IPS-18a (cell line): ENCODE data around the gene RUSC1.

Experiments
- H3K27ac ChIP-seq: one replicate; pipeline ENCODE4 v1.5.1; 2013; ENCODE audit warnings: low read length
- H3K27me3 ChIP-seq: one replicate; pipeline ENCODE4 v1.6.1; 2013; ENCODE audit warnings: mild to moderate bottlenecking, low read length; ENCODE audit not compliant: control insufficient read depth, insufficient read depth
- H3K36me3 ChIP-seq: one replicate; pipeline ENCODE4 v1.6.1; 2013; ENCODE audit warnings: low read depth, low read length; ENCODE audit not compliant: control insufficient read depth
- H3K4me1 ChIP-seq: one replicate; pipeline ENCODE4 v1.6.1; 2013; ENCODE audit warnings: low read depth, low read length; ENCODE audit not compliant: control insufficient read depth
- H3K4me3 ChIP-seq: one replicate; pipeline ENCODE4 v1.5.1; 2013; ENCODE audit warnings: low read length
- H3K9ac ChIP-seq: one replicate; pipeline ENCODE4 v1.6.1; 2013; ENCODE audit warnings: mild to moderate bottlenecking, low read length, moderate library complexity
- H3K9me3 ChIP-seq: one replicate; pipeline ENCODE4 v1.6.1; 2013; ENCODE audit warnings: low read depth, low read length; ENCODE audit not compliant: control insufficient read depth

The RUSC1 gene

GRCh38 chr1:155320661-155321617 is at the start of gene RUSC1:
Gene RUSC1 (plus strand): TSS chr1:155320894. CDS start chr1:155321774, 880 bp downstream.
- Histone ChIP-seq H3K4me1 (peaks cover 21% of the 10 kb centered on the region), H3K9ac (peak within 1 kb of the TSS; percentile 11), H3K36me3 (peaks cover 25% of the 10 kb centered on the region), H3K27me3 (peaks cover 16% of the 10 kb centered on the region), H3K9me3 (no peaks in the 10 kb centered on the region), H3K27ac (no peak within 1 kb of the TSS), H3K4me3 (peak within 1 kb of the TSS; percentile 97)

GRCh38 chr1:155272466-155273342 is 48.0 kb upstream of the RUSC1 start:
- Histone ChIP-seq H3K9me3 (no peaks in the 10 kb centered on the region), H3K4me1 (peaks cover 4% of the 10 kb centered on the region), H3K36me3 (peaks cover 36% of the 10 kb centered on the region), H3K27me3 (no peaks in the 10 kb centered on the region), H3K4me3 (peak overlapping the region; percentile 94), H3K27ac (peak overlapping the region; percentile 9), H3K9ac (peak overlapping the region; percentile 64)

GRCh38 chr1:155273343-155274245 is 47.1 kb upstream of the RUSC1 start, which contains the start of gene CLK2:
Gene CLK2 (minus strand): TSS chr1:155273504. CDS start chr1:155270977, 2,527 bp downstream.
- H3K27me3 ChIP-seq: no peaks in the 10 kb centered on the region
- peak within 1 kb of the TSS; percentile 64 for H3K9ac ChIP-seq
- H3K27ac ChIP-seq: peak within 1 kb of the TSS; percentile 9
- peaks cover 9% of the 10 kb centered on the region for H3K4me1 ChIP-seq
- H3K9me3 ChIP-seq: no peaks in the 10 kb centered on the region
- peak within 1 kb of the TSS; percentile 94 for H3K4me3 ChIP-seq
- H3K36me3 ChIP-seq: peaks cover 27% of the 10 kb centered on the region

GRCh38 chr1:155277070-155277901 is 43.4 kb upstream of the RUSC1 start, which contains the start of gene HCN3:
Gene HCN3 (plus strand): TSS chr1:155277463. CDS start chr1:155277591, 128 bp downstream.
- Histone ChIP-seq H3K9me3 (no peaks in the 10 kb centered on the region), H3K4me1 (peaks cover 18% of the 10 kb centered on the region), H3K27me3 (no peaks in the 10 kb centered on the region), H3K36me3 (no peaks in the 10 kb centered on the region), H3K27ac (no peak within 1 kb of the TSS), H3K4me3 (peak within 1 kb of the TSS; percentile 57), H3K9ac (no peak within 1 kb of the TSS)

- Histone ChIP-seq H3K9me3 (no peaks in the 10 kb centered on the region), H3K9ac (no peak overlapping the region), H3K36me3 (no peaks in the 10 kb centered on the region), H3K4me3 (peak overlapping the region; percentile 57), H3K4me1 (peaks cover 18% of the 10 kb centered on the region), H3K27ac (no peak overlapping the region), H3K27me3 (no peaks in the 10 kb centered on the region)
Observed at GRCh38 chr1:155277902-155278688, 42.6 kb upstream of the RUSC1 start.

GRCh38 chr1:155278689-155279160 is 42.0 kb upstream of the RUSC1 start:
- Histone ChIP-seq H3K27me3 (no peaks in the 10 kb centered on the region), H3K4me1 (peaks cover 17% of the 10 kb centered on the region), H3K9me3 (no peaks in the 10 kb centered on the region), H3K4me3 (peak overlapping the region; percentile 57), H3K27ac (no peak overlapping the region), H3K9ac (no peak overlapping the region), H3K36me3 (no peaks in the 10 kb centered on the region)

- H3K36me3 ChIP-seq: no peaks in the 10 kb centered on the region
- no peaks in the 10 kb centered on the region for H3K27me3 ChIP-seq
- no peak overlapping the region for H3K4me3 ChIP-seq
- H3K27ac ChIP-seq: no peak overlapping the region
- no peaks in the 10 kb centered on the region for H3K9me3 ChIP-seq
- peaks cover 15% of the 10 kb centered on the region for H3K4me1 ChIP-seq
- H3K9ac ChIP-seq: no peak overlapping the region
Observed at GRCh38 chr1:155279268-155279667, 41.4 kb upstream of the RUSC1 start.

- Histone ChIP-seq H3K9ac (no peak overlapping the region), H3K27ac (no peak overlapping the region), H3K36me3 (no peaks in the 10 kb centered on the region), H3K9me3 (no peaks in the 10 kb centered on the region), H3K27me3 (no peaks in the 10 kb centered on the region), H3K4me1 (peaks cover 15% of the 10 kb centered on the region), H3K4me3 (no peak overlapping the region)
Observed at GRCh38 chr1:155282488-155283091, 38.1 kb upstream of the RUSC1 start.

GRCh38 chr1:155284476-155284875 is 36.2 kb upstream of the RUSC1 start:
- no peak overlapping the region for H3K9ac ChIP-seq
- no peaks in the 10 kb centered on the region for H3K27me3 ChIP-seq
- H3K27ac ChIP-seq: no peak overlapping the region
- H3K4me1 ChIP-seq: peaks cover 1% of the 10 kb centered on the region
- H3K4me3 ChIP-seq: no peak overlapping the region
- no peaks in the 10 kb centered on the region for H3K36me3 ChIP-seq
- H3K9me3 ChIP-seq: no peaks in the 10 kb centered on the region
